ENCODE data around the gene MTPN.

The MTPN gene

DNA sequence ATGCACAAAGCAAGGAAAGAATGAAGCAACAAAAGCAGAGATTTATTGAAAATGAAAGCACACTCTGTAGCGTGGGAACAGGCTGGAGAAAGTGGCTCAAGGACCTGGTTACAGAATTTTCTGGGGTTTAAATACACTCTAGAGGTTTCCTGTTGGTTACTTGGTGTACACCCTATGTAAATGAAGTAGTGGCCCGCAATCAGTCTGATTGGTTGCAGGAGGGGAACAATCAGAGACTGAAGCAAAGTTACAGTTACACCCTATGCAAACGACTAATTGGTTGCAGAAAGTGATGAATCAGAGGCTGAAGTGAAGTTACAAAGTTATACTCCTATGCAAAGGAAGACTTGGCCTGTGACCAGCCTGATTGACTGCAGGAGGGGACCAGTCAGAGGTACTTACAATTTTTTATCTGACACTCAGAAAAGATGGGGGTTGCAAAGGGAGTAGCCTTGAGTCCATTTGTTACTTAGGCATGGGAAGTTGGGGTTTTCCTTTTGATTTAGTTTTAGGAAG, 3.6 kb upstream of the MTPN start:
- TF ChIP-seq, protein P1, sequence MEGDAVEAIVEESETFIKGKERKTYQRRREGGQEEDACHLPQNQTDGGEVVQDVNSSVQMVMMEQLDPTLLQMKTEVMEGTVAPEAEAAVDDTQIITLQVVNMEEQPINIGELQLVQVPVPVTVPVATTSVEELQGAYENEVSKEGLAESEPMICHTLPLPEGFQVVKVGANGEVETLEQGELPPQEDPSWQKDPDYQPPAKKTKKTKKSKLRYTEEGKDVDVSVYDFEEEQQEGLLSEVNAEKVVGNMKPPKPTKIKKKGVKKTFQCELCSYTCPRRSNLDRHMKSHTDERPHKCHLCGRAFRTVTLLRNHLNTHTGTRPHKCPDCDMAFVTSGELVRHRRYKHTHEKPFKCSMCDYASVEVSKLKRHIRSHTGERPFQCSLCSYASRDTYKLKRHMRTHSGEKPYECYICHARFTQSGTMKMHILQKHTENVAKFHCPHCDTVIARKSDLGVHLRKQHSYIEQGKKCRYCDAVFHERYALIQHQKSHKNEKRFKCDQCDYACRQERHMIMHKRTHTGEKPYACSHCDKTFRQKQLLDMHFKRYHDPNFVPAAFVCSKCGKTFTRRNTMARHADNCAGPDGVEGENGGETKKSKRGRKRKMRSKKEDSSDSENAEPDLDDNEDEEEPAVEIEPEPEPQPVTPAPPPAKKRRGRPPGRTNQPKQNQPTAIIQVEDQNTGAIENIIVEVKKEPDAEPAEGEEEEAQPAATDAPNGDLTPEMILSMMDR (IDR thresholded peaks at IDR 0.05; ENCODE audit: unreplicated experiment in 3 of 3): no peak
- no peaks in the 10 kb centered on the region for H3K36me3 Mint-ChIP-seq (ENCODE audit: low read depth)
- H3K4me3 Mint-ChIP-seq: no peak overlapping the region
- H3K27ac Mint-ChIP-seq: peak overlapping the region in 2 of 3 experiments; percentile 13 to 44
- H3K4me1 Mint-ChIP-seq: peaks cover 10% of the 10 kb centered on the region
- H3K9me3 Mint-ChIP-seq: peaks cover 3% of the 10 kb centered on the region
- no peaks in the 10 kb centered on the region for H3K27me3 Mint-ChIP-seq (ENCODE audit: low read depth)

DNA sequence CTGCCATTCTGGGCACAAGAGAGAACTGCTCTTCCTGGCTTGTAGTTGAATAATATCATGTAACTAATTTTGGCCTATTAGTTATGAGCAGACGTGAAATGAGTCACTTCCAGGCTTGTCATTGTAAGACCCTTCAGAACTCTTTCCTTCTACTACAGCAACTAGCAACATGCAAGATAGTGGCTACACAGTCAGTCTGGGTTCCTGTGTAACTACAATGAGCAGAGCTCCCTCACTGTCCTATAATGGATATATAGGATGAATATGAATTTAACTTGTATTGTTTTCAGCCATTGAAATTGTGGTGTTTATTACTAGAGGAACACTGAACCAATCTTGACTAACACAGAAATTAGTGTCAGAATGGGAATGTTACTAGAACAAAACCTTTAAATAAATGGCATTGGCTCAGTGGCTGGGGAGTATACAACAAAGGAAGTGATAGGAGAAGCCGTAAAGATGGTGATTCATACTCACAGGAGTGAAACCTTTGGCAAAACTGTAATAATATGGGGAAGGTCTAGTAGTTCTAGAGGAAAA, 2.9 kb upstream of the MTPN start:
- Mint-ChIP-seq H3K9me3 (no peaks in the 10 kb centered on the region), H3K36me3 (ENCODE audit: low read depth) (no peaks in the 10 kb centered on the region), H3K4me1 (peaks cover 10% of the 10 kb centered on the region), H3K27ac (peak overlapping the region in 2 of 3 experiments; percentile 13 to 44), H3K4me3 (peak overlapping the region in 1 of 3 experiments; percentile 13), H3K27me3 (ENCODE audit: low read depth) (no peaks in the 10 kb centered on the region)
- TF ChIP-seq, protein P1 (IDR thresholded peaks at IDR 0.05; ENCODE audit: unreplicated experiment in 3 of 3): no peak

DNA sequence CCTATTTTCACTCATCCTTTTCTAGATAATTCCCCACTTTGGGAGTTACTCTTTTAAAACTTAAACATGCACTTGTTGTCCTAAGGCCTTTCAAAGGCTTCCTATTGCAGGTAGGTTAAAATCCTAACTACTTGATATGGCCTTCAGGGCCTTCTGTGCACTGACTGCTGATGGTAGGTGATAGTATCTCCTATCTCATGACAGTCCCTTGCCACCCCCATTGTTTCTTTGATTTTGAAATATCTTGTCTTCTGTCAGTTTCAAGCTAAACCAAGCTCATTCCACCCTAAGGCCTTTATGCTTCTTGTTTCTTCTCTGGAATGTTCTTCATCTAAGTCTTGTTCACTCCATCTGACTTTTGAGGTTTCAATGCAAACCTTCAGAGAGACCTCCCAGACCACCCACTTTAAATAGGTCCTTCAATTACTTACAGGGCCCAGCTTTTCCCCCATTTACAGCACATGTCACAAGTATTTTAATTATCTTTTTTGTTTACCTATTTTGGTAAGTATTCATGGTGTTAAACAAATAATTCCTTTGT, 2.4 kb upstream of the MTPN start:
- Mint-ChIP-seq H3K27me3 (ENCODE audit: low read depth) (no peaks in the 10 kb centered on the region), H3K27ac (peak overlapping the region in 1 of 3 experiments; percentile 13), H3K36me3 (ENCODE audit: low read depth) (peaks cover 2% of the 10 kb centered on the region), H3K9me3 (no peaks in the 10 kb centered on the region), H3K4me3 (peak overlapping the region; percentile 10 to 67 (median 63)), H3K4me1 (peaks cover 13% of the 10 kb centered on the region)
- TF ChIP-seq, protein P1 (IDR thresholded peaks at IDR 0.05; ENCODE audit: unreplicated experiment in 3 of 3): no peak

DNA sequence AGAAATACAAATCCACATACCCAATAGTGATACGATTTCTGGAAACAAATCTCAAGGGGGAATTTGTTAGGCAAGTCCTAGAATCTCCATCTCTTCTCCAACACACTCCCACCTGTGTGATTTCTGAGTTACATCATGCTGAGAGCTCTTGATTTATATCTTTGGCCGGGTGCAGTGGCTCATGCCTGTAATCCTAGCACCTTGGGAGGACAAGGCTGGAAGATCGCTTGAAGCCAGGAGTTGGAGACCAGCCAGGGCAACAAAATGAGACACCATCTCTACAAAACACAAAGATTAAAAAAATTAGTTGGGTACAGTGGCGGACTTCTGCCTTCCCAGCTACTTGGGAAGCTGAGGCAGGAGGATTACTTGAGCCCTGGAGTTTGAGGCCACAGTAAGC, 1.5 kb upstream of the MTPN start:
- TF ChIP-seq, protein P1 (IDR thresholded peaks at IDR 0.05; ENCODE audit: unreplicated experiment in 3 of 3): no peak
- no peaks in the 10 kb centered on the region for H3K9me3 Mint-ChIP-seq

DNA sequence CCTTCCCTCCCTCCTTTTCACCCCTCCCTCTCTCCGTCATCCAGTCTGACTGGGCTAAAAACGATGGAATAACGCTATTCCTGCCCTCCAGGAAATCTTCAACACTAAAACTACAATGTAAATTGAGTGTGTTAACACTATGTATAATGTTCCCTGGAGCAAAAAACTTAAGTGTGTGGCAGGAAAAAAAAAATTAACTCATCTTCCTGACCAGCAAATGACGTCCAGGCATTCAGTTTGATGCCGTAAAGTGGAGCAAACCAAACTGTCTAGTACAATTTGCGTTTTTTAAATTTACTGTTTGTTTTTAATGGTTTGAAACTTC, 545 bp upstream of the MTPN start:
- TF ChIP-seq, protein P1 (IDR thresholded peaks at IDR 0.05; ENCODE audit: unreplicated experiment in 3 of 3): no peak
- no peaks in the 10 kb centered on the region for H3K9me3 Mint-ChIP-seq
- peak overlapping the region; percentile 76 to 89 (median 82) for H3K27ac Mint-ChIP-seq
- peak overlapping the region; percentile 96 to 99 (median 99) for H3K4me3 Mint-ChIP-seq
- no peaks in the 10 kb centered on the region for H3K27me3 Mint-ChIP-seq (ENCODE audit: low read depth)
- H3K36me3 Mint-ChIP-seq (ENCODE audit: low read depth): peaks cover 4% of the 10 kb centered on the region
- H3K4me1 Mint-ChIP-seq: peaks cover 22% of the 10 kb centered on the region

More for the DNA sequence above, 1.5 kb upstream of the MTPN start:
- H3K36me3 Mint-ChIP-seq (ENCODE audit: low read depth): peaks cover 4% of the 10 kb centered on the region
- peak overlapping the region; percentile 55 to 72 (median 68) for H3K4me3 Mint-ChIP-seq
- H3K27ac Mint-ChIP-seq: no peak overlapping the region
- no peaks in the 10 kb centered on the region for H3K27me3 Mint-ChIP-seq (ENCODE audit: low read depth)
- peaks cover 16% of the 10 kb centered on the region for H3K4me1 Mint-ChIP-seq

Measured in nephron (organoid).